HS-5 (cell line): ENCODE results near the gene SERTAD4.

Experiments used
- DNase-seq: peaks from one replicate; pipeline ENCODE4 v3.0.0-alpha.2; 2012; ENCODE audit warnings: low read depth

SERTAD4 gene

DNA sequence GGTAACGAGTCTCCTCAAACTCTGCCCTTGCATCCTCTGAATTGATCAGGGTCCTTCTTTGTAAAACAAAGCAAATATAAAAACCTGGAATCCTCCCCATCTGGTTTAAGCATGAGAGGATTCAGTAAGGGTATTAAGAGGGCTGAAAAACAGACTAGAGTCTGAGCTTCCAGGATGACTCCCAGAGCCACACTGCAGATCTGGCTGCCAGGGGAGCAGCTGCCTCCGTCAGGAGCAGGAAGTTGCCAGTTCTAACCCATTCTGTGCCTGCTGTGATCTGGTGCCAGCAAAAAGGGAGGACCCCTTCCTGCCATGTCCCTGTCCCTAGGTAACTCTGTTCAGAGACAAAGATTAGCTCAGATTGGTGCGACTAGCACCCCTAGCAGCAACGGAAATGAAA is 27.5 kb downstream of the SERTAD4 start:
- no peak for DNase-seq

DNA sequence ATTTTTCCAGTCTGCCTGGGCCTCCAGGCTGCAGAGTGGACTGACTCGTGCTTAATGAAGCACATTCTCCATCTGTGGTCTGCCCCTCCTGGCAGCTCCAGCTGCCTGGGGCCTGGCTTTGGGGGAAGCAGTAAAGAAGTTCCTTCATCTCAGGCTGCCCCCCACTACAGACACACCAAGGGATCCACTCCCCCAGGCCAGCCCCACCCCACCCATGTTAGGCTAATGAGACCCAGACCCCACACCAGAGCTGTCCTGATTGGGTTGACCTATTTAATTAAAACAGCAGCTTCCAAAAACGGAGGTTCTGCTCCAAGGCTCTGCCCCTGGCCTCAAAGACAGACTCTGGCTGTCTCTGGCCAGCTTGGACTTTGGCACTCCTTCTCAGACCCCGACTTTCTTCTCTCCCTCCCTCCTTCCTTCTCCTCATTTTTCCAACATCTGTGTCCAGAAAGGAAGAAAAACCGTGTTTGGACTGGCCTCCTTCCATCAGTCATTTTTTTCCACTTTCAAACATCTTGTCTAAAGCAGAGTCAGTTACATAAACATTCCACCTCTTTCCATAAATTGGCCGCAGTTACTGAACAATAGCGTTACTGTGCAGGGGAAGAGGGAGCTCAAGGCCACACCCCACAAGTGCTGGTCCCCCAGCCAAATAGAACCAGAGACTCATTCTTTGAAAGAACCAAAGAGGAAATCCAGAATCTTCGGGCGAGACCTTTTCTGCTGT is 29.7 kb downstream of the SERTAD4 start:
- DNase-seq: no peak

DNA sequence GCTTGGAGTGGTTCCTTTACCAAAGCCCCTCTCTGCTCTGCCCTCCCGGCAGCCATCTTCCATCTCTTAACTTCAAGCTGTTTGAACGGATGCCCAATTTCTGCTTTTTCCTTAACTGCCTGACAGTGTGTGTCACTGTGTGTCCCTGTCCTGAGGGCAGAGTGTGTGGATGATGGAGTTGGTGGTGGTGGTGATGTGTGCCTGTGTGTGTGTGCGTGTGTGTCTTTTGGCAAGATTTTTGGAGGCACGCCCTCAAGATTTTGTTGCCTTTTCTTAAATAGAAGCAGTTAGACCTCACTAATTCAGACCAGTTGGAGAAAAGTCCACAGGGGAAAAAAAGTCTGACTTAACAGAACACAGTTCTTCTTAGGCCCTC is 30.3 kb downstream of the SERTAD4 start:
- no peak for DNase-seq

- no peak for DNase-seq
Measured at GRCh38 chr1:210263963-210264362, 31.4 kb downstream of the SERTAD4 start.

DNA sequence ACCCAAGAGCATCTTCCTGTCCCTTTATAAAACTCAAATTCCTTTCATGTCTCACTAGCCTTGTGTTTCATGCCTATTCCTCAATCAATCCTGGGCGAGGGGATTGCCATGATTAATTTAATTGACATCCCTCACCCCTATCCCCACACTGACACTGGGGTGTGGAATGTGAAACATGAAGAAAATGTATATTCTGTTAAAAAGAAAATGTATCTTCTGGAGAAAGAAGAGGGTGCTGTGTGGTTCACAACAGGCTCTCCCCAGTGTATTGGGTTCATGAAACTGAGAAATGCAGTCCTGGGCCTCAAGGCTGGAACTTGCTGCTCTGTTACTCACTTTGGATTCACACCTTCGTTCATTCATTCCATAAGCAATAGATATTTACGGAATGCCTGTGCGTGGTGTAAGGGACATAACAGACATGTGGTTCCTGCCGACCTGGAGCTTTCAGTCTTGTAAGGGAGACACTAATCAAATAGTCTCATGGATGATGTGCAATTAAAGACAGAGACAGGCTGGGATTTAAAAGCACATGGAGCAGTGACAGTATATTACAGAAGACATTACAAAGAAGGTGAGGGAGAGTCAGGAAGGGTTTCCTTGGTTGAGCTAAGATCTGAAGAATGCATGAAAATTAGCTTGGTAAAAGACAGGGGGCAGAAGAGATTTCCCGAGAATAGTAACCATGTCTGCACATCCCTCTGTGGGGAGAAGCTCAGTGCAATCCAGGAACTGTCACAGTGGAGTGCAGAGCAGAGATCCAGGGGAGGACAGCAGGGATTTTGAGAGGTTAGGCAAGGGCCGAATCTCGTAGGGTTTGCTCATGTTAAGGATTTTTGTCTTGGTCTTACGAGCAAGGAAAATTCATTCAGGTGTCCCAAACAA is 32.1 kb downstream of the SERTAD4 start:
- no peak for DNase-seq

- DNase-seq: peak; percentile 74
Measured at GRCh38 chr1:210265392-210265955, 32.9 kb downstream of the SERTAD4 start.

DNA sequence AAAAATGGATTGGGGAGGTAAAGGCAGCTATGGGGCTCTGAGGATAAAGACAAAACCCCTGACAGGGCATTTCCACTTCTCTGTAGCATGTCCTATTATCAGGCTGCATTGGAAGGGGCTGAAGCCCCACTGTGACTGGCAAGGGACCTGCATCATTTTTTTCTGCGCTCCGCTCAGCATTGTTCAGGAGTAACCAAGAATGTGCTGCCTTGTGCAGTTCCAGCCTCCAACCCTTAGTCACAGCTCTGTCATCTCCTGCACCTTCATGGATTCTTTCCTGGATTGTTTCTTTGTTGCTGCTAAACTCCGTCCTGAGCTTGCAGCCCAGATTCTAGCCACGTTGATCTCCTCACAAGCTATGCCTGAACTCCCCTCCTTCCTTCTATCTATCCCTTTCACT is 37.4 kb downstream of the SERTAD4 start:
- no peak for DNase-seq

- no peak for DNase-seq
Measured at GRCh38 chr1:210272666-210273065, 40.1 kb downstream of the SERTAD4 start.

DNA sequence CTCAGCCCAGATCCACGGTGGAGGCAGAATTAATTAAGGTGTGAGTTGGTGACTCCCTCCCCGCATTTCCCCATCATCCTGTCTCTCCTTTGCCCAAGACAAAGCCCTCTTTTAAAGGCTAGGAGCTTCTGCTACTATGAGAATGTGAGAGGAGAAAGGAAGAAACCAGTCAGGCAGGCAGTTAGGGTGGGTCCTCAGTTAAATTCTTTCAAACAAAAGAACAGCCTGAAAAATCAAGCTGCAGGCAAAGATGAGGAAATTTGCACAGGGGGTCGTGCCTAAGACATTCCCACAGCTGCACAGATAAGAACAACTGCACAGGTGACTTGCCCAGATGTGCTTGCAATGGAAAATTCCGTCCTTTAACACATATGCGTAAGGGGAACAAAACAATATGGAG is 47.6 kb downstream of the SERTAD4 start:
- no peak for DNase-seq

DNA sequence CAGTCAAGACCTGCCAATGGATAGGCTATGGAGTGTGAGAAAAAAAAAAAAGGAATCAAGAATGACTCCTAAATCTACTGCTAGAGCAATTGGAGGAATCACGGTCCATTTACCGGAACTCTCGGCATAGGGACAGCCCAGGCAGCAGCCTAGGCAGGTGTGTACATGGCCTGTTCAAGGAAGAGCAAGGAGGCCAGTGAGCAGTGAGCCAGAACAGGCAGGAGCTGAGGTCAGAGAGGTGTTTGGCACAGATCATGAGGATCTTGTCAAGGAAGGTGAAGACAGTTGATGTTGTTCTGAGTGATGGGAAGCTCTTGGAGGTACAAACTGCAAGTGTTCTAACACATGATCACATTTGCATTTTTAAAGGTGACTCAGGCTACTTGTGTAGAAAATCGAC is 55.5 kb downstream of the SERTAD4 start:
- DNase-seq: no peak

GRCh38 chr1:210289248-210289647 is 56.7 kb downstream of the SERTAD4 start:
- DNase-seq: no peak

GRCh38 chr1:210291081-210291764 is 58.6 kb downstream of the SERTAD4 start:
- no peak for DNase-seq

- DNase-seq: no peak
Measured at GRCh38 chr1:210291786-210292230, 59.2 kb downstream of the SERTAD4 start.

GRCh38 chr1:210292231-210292871 is 59.8 kb downstream of the SERTAD4 start:
- DNase-seq: no peak

DNA sequence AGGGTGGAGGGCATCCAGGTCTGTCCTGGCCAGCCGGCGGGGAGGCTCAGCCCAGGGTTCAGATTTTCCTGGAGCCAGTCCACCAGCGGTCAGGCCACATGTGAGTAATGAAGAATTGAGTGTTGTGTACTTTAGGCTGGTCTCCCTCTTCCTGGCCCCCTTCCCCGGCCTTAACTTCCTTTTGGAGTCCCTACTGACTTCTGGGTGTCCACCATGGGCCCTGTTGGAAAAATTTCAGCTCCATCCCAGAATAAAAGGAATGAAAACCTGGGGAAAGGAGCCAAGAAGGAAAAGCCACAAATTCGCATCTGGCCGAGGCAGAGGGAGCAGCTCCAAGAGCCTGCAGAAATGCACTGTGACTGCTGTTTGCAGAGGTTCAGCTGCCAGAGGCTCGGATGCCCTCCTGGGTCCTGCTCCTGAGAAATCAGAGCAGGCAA is 60.6 kb downstream of the SERTAD4 start:
- DNase-seq: peak; percentile 14

- DNase-seq: no peak
Measured at GRCh38 chr1:210294999-210295745, 62.6 kb downstream of the SERTAD4 start.
